NCI-H748 treated with DMSO at 0.1 percent for 48 hours (cell line): ENCODE results near the gene RAB1B.
A peak's percentile ranks its signal among the peaks of the same experiment; 100 is the strongest.

Experiments
- DNase-seq: peaks from one replicate; lab custom pipeline; 2025; lab: John Stamatoyannopoulos, UW

The RAB1B gene

DNA sequence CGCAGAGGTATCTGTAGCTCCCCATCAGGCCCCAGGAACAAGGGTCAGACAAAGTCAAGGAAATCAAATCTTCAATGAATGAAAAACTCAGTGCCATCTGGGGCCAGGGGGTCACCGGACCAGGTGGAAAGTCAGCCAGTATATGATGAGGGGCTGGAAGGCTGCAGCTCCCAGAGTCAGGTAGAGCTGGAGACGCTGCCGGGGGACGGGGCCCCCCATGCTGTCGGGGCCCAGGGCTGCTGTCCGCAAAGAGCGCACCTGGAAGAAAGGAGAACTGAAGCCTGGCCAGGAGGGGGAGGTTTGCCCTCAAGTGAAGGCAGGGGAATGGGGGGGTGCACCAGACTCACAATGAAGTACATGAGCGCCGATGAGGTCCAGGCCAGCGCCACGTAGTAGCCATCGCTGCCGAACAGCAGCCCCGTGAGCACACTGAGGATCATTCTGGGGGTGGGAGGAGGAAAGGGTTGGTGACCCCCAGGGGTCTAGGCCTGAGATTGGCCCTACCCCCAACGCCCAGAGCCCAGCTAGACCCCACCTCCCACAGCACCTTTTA is 16.2 kb downstream of the RAB1B start:
- no peak for DNase-seq

DNA sequence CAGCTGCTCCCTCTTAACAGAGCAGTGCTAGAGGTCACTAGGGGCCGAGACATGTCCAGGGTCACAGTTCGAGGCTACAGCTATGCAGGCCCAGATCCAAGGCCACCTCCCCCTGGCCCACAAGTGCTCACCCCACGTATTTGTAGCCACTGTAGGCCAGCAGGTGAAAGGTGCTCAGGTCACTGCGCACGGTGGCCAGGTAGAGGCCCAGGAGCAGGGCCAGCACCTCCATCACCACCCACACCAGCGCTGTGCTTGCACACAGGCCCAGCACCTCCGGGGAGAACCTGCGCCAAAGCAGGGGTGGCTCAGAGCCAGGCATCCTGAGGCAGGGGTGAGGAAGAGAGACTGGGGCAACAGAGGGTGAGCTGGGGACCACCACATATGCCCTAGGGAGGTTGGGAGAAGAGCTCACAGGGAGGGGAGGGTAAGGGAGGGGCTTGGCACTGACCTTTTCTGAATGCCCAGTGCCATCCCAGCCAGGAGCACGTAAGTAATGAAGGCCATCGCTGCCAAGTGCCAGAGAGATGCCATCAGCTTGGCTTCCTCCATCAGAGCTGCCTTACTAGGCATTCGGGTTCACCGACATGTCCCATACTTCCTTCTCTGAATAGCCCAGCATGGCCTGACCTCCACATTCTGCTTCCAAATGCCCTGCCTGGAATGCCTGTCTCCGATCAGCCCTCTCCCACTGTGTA is 17.0 kb downstream of the RAB1B start:
- DNase-seq, result no peak

DNA sequence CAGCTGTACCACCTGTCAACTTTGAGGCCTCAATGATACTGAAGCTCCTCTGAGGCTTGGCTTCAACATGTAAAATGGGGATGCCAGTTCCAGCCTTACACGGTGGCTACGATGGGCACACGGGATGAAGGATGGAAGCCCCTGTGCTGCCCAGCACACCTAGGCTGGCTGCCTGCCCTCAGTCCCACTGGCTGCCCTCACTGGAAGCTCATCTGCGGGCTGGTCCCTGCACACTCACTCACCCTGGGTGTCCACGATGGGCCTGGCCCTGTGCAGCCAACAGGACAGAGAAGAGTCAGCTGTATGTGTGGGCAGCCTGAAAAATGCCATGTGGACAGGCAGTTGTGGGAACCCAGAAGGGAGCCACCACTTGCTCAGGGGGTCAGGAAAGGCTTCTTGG is 18.3 kb downstream of the RAB1B start:
- no peak for DNase-seq

DNA sequence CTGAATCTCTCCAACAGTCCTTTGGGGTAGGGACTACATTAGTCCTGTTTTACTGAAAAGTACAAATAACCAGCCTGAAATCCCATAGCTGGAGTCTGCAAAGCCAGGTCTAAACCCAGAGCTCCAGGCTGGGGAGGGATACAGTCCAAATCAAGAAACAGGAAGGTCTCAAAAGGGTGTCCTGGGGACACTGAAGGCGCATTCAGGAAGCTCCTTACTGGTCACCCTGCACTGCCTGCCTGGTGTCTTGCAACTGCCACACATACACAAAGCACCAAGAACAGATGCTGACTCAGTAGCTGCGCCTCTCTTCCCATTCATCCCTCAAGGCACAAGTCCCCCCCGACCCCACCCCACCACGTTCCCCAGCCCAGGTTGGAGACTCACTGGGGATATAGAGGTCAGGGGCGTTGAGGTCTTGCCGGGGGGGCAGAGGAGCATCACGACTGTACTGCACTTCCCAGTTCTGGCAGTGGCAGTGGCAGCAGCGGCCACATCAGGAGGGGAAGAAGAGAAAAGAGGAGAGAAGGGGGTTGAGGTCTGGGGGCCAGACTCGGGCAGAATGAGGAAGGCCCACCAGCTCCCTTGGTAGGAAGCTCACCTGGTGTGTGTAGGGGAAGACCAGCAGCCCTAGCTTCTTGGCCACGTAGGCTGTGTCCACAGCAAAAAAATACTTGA is 18.9 kb downstream of the RAB1B start:
- no peak for DNase-seq

DNA sequence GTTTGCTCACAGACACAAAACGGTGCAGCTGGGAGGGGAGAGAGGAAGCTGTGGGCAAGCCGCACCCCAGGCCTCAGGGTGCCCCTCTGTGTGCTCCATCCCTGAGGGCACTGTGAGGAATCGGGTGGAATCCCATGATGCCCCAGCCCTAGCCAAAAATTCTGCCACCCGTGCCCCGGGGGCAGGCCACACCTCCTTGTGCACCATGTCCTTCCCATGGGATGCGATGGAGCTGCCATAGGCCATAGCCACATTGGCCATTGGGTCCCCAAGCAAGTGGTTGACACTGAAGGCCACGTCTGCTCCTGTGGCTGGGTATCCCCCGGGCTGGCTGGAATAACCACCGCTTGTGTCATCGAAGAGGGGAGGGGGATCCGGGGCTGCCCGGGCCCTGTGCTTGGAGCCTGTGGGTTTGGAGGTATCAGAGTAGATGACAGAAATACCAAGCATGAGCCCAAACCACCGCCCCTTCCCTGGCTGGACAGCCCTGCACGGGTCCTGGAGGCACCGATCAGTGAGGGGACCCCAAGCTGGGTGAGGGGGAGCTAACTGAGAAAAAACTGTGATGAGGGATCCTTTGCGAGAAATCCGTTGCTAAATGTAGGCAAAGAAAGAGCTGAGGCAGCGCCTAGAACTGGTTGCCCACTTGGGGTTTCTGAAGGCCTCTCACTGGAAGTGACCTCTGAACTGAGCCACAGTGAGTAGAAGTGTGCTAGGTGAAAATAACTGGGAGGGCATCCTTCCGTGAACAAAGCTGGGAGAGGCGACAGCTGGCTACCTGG is 19.6 kb downstream of the RAB1B start:
- no peak for DNase-seq

DNA sequence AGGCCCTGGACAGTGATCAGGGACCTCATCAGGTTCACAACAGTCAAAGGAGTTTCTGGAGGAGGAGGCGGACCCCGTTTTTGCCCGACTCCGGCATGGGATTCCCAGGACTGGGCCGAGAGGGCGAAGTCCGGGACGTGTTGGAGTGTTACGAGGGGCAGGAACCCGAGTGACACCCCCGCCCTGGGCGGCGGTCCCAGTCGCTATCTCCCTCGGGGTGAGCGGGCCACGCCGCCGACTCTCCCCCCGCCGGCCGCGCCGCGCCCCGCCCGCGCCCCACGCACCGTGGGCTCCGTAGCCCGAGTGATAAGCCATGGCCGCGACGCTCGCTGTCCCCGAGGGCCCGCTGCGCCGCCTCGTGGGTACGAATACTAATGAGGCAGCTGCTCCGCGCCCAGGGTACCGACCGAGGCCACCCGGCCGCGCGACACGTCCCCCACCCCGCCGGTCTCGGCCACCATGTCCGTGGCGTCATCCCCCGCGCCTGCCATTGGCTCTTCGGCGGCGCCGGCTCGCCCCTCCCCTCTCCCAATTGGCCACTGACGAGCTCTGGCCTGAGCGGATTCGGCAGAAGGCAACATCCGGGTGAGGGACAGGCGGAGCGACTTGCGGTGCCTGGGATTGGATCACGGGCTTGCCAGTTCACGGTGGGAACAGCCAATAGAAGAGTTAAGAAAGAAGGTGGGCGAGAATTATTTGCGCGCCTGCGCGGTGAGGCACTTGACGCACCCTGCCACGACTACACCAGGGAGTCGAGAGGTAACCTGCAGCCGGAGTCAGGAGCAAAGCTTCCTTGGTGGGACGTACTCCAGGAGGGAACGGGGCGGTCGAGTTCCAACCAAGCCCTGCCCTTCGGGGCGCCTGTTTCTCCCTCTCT is 20.5 kb downstream of the RAB1B start, which contains the start of gene YIF1A:
YIF1A (minus strand) TSS at position 473 of the 877 bp plus-strand sequence; CDS start at position 315, 158 bp downstream.
- DNase-seq, result peak; percentile 97

DNA sequence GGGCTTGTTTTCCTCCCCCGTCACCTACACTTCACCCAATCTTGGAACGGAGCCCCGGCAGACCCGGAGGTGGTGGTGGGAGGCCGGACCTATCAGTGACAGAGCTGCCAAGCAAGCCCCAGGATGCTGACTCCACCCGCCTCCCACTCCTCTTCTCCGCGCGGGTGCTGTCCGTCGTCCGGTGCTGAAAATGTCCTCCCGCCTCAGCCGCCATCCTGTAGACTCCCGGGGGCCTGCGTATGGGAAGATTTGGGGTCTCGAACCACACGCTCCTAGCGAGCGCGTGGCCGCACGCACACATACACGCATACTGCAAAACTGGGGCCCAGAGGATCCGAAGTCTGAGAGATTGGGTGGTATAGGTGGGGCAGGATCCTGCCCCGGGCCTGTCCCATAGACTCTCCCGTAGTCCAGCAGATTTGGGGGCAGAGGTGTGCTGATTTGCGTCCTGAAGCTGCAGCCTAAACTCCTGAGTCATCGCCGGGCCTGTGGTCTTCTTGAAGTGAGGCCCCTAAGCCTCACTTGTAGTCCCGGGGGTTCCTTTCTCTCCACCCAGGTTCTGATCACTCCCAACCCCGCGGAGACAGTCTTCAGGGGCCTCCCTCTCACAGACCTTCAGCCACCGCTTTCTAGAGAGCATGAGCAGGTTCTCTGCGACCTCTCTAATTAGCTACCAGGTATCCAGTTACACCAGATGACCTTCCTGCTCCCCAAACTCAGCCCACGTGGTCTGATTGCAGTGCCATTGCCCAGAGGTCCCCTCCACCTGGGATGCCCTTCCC is 21.3 kb downstream of the RAB1B start:
- peak; percentile 67 for DNase-seq

DNA sequence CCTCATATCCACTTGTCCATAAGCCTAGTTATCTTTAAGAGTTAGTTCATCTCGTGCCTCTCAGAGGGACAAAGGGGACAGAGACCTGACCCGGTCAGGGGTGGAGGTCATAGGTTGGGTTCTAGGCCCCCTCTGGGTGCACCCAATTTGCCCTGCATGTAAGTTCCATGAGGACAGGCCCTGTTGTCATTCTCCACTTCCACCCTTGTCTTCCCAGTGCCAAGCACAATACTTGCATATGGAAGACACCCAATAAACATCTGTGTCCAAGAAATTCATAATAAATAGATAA is 21.8 kb downstream of the RAB1B start:
- no peak for DNase-seq

DNA sequence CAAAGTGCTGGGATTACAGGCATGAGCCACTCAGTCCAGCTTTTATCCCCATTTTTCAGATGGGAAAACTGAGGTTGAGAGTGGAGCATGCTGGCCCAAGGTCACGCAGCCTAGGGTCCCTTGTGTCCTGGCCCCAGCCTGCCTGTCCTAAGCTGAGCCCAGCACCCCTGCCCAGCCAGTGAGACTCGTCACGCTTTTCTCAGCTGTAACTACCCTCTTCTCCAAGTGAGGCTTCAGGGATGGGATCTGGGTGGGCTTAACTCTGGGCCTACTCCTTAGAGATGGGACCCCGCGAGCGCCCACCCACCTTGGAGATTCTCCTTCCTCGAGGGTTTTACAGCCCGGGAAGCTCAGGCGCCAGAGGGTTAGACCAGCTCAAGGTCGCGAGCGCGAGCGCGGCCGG is 22.9 kb downstream of the RAB1B start:
- no peak for DNase-seq

DNA sequence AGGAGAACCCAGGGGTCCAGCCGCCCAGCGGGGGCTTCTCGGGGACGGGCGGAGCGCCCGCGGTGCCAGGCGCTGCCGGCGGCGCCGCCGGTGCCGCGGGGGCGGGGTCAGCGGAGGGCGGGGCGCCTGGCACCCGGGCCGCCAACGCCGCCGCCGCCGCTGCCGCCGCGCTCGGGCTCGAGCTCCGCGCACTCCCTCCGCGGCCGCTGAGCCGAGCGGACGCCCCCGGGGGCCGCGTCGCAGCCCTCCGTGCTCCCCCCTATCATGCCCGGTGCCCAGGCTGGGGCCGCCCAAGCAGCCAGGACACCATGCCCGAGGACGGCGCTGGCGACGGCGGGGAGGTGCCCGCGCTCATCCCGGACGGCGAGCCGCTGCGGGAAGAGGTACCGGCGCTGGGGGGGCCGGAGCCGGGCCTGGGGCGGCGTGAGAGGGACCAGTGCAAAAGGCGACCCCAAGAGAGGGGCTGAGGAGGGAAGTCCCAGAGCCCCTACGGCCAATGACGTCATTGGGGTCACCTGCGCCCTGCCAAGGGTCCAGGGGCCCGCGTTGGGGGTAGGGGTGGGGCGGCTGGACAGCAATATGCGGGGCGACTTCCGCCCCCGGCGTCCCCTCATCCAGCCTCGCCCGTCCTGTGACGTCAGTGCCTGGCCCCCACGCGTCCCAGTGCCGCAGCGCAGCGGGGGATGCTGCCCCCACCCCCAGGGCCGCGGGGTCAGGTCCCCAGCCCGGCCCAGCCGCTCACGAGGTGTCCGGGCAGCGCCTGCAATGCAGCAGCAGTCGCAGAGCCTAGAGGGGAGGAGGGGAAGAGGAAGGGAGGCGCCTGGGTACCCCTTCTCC is 23.5 kb downstream of the RAB1B start, which contains the start of gene TMEM151A:
TMEM151A (plus strand) TSS at position 189 of the 837 bp plus-strand sequence; CDS start at position 309, 120 bp downstream.
- no peak for DNase-seq

DNA sequence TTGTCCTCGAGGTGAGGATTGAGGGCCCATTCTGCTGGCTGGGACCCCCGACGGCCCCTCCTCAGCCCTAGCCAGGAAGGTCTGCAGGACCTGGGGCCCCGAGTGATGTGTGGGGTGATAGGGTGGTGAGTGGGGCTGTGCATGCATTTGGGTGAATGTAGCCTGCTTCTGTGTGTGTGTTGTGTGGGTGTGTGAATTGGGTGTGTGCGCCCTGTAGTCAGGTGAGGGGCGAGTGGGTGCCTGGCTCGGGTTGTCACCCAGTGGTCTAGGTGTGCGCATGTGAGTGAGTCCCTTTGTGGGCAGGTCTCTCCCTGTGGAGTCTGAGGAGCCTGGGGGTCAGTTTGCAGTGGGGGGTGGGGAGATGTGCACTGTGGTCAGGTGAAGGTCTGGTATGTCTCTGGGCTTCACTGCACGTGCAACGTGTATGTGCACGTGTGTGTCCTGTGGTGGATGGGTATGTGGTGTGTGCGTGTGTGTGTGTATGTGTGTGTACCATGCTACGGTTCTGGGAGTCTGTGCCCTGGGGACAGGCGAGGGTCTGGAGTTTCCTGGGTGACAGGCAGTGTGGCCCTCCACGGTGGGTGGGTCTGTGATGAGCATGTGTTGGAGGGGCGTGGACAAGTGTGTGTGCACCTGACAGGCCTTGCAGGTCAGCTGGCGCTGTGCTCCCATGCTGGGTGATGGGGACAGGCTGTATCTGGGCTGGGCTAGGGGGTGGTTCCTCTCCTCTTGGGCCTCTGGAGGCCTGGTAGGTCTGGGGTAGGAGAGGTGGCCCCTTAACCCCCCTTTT is 24.3 kb downstream of the RAB1B start:
- DNase-seq, result no peak

DNA sequence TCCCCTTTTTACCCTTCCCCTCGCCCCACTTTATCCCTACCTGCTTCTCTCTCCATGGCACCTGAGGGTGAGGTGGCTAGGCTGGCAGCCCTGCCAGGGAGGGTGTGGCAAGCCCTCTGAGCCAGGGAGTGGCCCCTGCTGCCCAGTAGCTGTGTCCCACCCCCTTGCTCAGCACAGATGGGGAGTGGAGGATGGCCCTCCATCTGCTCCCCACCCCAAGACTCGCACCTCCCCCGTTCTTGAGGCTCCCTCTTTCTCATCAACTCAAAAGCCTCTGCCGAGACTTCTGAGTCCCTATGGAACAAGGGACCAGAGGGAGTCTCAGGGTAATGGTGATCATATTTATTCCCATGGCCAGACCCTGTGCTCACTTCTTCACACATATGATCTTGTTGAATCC is 24.9 kb downstream of the RAB1B start:
- DNase-seq, result no peak

DNA sequence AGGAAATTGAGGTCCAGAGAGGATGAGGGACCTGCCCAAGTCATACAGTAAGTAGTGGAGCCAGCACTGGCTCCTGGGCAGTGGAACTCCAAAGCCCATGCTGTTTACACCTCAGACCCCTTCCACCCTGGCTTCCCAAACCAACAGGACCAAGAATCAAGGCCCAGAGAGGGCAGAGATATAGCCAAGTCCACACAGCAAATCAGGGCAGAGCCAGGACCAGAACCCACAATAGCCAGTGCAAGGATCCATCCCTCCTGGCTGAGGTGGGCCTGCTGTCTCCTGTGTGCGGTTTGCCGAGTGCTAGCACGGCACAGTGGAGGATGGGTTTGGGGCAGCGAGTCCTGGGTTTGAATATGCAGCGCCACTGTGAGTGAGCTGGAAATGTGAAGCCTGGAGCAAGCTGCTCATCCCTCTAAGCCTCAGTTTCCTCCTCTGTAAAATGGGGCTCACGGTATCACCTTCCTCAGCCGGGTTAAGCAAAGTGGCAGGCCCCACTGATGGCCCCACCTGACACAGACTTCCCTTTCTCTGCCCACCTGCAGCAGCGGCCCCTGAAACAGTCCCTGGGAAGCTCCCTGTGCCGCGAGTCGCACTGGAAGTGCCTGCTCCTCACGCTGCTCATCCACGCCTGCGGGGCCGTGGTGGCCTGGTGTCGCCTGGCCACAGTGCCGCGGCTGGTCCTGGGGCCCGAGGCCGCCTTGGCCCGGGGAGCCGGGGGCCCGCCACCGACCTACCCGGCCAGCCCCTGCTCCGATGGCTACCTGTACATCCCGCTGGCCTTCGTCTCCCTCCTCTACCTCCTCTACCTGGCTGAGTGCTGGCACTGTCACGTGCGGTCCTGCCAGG is 25.6 kb downstream of the RAB1B start:
- no peak for DNase-seq

DNA sequence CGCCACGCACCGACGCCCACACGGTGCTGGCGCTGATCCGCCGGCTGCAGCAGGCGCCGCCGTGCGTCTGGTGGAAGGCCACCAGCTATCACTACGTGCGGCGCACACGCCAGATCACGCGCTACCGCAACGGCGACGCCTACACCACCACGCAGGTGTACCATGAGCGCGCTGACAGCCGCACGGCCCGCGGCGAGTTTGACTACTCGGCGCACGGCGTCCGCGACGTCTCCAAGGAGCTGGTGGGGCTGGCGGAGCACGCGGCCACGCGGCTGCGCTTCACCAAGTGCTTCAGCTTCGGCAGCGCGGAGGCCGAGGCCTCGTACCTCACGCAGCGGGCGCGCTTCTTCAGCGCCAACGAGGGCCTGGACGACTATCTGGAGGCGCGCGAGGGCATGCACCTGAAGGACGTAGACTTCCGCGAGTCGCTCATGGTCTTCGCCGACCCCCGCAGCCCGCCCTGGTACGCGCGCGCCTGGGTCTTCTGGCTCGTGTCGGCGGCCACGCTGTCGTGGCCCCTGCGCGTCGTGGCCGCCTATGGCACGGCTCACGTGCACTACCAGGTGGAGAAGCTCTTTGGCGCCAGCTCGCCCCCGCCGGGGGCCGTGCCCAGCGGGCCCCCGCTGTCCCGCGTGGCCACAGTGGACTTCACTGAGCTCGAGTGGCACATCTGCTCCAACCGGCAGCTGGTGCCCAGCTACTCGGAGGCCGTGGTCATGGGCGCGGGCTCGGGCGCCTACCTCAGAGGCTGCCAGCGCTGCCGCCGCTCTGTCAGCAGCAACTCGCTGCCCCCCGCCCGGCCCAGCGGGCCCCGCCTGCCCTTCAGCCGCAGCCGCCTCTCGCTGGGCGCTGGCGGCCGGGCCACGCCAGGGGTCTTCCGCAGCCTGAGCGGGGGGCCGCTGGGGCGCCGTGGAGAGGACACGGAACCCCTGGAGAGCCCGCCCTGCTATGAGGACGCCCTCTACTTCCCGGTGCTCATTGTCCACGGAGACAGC is 26.5 kb downstream of the RAB1B start:
- no peak for DNase-seq

DNA sequence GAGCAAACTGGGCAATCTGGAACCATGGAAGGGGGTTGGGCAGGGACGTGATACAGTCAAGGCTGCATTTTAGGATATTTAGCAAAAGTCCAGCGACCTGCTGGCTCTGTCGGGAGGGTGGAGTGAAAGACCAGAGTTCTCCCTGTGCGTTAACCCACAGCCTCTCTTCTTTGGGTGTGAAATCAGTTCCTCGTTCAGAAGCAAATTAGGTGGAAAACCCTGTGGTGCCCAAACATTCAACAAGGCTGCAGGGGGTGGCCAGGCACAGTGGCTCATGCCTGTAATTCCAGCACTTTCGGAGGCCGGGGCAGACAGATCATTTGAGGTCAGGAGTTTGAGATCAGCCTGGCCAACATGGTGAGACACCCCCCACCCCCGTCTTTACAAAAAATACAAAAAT is 29.2 kb downstream of the RAB1B start:
- DNase-seq, result no peak

DNA sequence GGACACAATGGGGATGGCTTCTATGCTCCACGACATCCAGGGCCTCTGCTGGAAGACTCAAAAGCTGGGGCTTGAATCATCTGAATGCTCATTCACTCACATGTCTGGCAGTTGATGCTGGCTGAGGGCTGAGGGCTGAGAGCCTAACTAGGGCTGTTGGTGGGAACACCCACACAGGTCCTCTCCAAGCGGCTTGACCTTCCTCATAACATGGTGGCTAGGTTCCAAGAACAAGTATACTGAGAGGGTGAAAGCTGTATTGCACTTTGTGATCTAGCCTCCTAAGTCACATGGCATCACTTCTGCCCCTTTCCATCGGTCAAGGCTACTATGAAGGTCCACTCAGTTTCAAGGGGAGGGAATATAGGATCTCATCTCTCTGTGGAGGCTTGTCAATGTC is 30.7 kb downstream of the RAB1B start:
- DNase-seq, result no peak

DNA sequence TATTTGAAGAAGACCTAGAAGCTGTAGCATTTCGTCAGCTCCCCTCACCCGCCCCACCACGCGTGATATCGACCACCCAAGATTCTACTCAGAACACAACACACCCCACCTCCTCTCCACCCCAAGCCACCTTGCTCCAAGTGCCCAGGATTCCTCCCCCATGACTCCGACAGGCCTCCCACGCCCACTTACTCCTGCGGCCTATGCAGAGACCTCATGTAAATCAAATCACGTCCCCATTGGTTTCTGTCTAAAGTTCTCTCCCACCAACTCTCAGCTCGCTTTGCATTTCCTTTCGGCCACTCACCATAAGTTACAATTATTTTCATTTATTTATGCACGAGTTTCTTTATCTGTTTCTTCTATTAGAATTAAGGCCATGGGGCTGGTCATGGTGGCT is 34.2 kb downstream of the RAB1B start:
- no peak for DNase-seq
